H1 (cell line): ENCODE data around the gene IFNGR1. TPM values are rescaled to one million over a fixed set of nuclear protein-coding genes. Genes with fewer than 3 reads are reported as not detected.

Source experiments
- CTCF ChIA-PET: fragments of 300-600 bp; sonication (Branson Sonifier 250); formaldehyde crosslinking; loops from one replicate; lab custom pipeline; 2021; ENCODE audit not compliant: partially characterized antibody; lab: Charles Lee
- POLR2A ChIA-PET: fragments of 300-600 bp; sonication (Branson Sonifier 250); formaldehyde crosslinking; loops from one replicate; lab custom pipeline; 2021; ENCODE audit warnings: inconsistent platforms; ENCODE audit not compliant: partially characterized antibody; lab: Charles Lee
- DNase-seq, 2 experiments: peaks; one replicate each; pipeline versions ENCODE4 v3.0.0 to v3.0.0-alpha.2; 2010 to 2022; ENCODE audit warnings: low spot score in 2 of 2, low read depth in 1 of 2, mixed read lengths in 1 of 2
- FAIRE-seq: peaks from 2 replicates; lab custom pipeline; 2011; peaks lifted over from hg19 to GRCh38; lab: Jason Lieb, UNC
- H2AFZ ChIP-seq: 2 replicates; pipeline ENCODE4 v1.8.1; 2012; ENCODE audit warnings: low read length, inconsistent platforms
- H2AK5ac ChIP-seq: 2 replicates; pipeline ENCODE4 v1.6.1; 2013; ENCODE audit warnings: low read depth, low read length
- H2BK120ac ChIP-seq: replicated peaks from 2 replicates; pipeline ENCODE3; 2013; ENCODE audit warnings: low read depth, low read length, inconsistent platforms
- H2BK12ac ChIP-seq: 2 replicates; pipeline ENCODE4 v1.6.1; 2013; ENCODE audit warnings: low read depth, low read length
- H2BK15ac ChIP-seq: 2 replicates; pipeline ENCODE4 v1.6.1; 2013; ENCODE audit warnings: low read length
- H2BK20ac ChIP-seq: 2 replicates; pipeline ENCODE4 v1.6.1; 2013; ENCODE audit warnings: low read length
- H2BK5ac ChIP-seq: 2 replicates; pipeline ENCODE4 v1.6.1; 2013; ENCODE audit warnings: low read depth, low read length
- H3K14ac ChIP-seq: 2 replicates; pipeline ENCODE4 v1.6.1; 2013; ENCODE audit warnings: inconsistent platforms; ENCODE audit not compliant: insufficient read length
- H3K18ac ChIP-seq: 2 replicates; pipeline ENCODE4 v1.6.1; 2013; ENCODE audit warnings: low read length; ENCODE audit errors: extremely low read depth
- H3K23ac ChIP-seq: 2 replicates; pipeline ENCODE4 v1.6.1; 2013; ENCODE audit warnings: inconsistent platforms; ENCODE audit not compliant: insufficient read length
- H3K23me2 ChIP-seq: 2 replicates; pipeline ENCODE4 v1.6.1; 2013; ENCODE audit warnings: low read depth, low read length
- H3K27ac ChIP-seq: 2 replicates; pipeline ENCODE4 v1.6.1; 2011; ENCODE audit warnings: low read depth, low read length, inconsistent platforms
- H3K27me3 ChIP-seq, 4 experiments: replicated peaks in 1 of 4; 1 replicate in 1 of 4; 2 replicates in 3 of 4; pipeline versions ENCODE4 v1.6.1 to v1.8.1; 2011 to 2013; ENCODE audit warnings: low read length in 3 of 4, mild to moderate bottlenecking in 3 of 4, inconsistent platforms in 2 of 4, mixed read lengths in 2 of 4, moderate library complexity in 1 of 4; ENCODE audit not compliant: control insufficient read depth in 3 of 4, insufficient read depth in 3 of 4; ENCODE audit errors: extremely low read depth in 1 of 4
- H3K36me3 ChIP-seq, 4 experiments: 2 replicates each; pipeline versions ENCODE4 v1.6.1 to v1.8.1; 2011 to 2013; ENCODE audit warnings: mild to moderate bottlenecking in 4 of 4, low read length in 3 of 4, moderate library complexity in 2 of 4, control low read depth in 1 of 4, inconsistent platforms in 1 of 4; ENCODE audit not compliant: insufficient read depth in 4 of 4, control insufficient read depth in 2 of 4
- H3K4ac ChIP-seq: replicated peaks from 2 replicates; pipeline ENCODE3; 2013; ENCODE audit warnings: low read length, low read depth, mixed read lengths, inconsistent platforms; ENCODE audit not compliant: insufficient read length
- H3K4me1 ChIP-seq, 4 experiments: replicated peaks in 1 of 4; 1 replicate in 1 of 4; 2 replicates in 3 of 4; pipeline versions ENCODE4 v1.6.1 to v1.8.1; 2011 to 2013; ENCODE audit warnings: low read length in 3 of 4, inconsistent platforms in 2 of 4, mixed read lengths in 1 of 4; ENCODE audit not compliant: insufficient read depth in 4 of 4, control insufficient read depth in 3 of 4
- H3K4me2 ChIP-seq, 2 experiments: 2 replicates each; pipeline versions ENCODE4 v1.6.1 to v1.8.1; 2011 to 2013; ENCODE audit warnings: low read depth in 2 of 2, low read length in 2 of 2, control low read depth in 1 of 2, inconsistent platforms in 1 of 2, mild to moderate bottlenecking in 1 of 2; ENCODE audit not compliant: insufficient read depth in 1 of 2
- H3K4me3 ChIP-seq, 4 experiments: fragments of 200-600, 300-600 bp in 1 of 4; sonication (generic), shearing (Covaris generic), sonication (Bioruptor Twin) in 1 of 4; 2 replicates each; pipeline versions ENCODE4 v1.5.1 to v1.8.1; 2011 to 2016; ENCODE audit warnings: low read length in 4 of 4, low read depth in 3 of 4, control low read depth in 2 of 4, inconsistent platforms in 2 of 4, mild to moderate bottlenecking in 2 of 4, mixed read lengths in 1 of 4, moderate library complexity in 1 of 4; ENCODE audit not compliant: insufficient read depth in 2 of 4; ENCODE audit errors: extremely low read depth in 1 of 4
- H3K56ac ChIP-seq: replicated peaks from 2 replicates; pipeline ENCODE3; 2013; ENCODE audit warnings: low read depth, mild to moderate bottlenecking, mixed read lengths, low read length, inconsistent platforms; ENCODE audit not compliant: insufficient read length
- H3K79me1 ChIP-seq: 2 replicates; pipeline ENCODE4 v1.6.1; 2013; ENCODE audit warnings: low read depth, low read length, control low read depth
- H3K79me2 ChIP-seq, 2 experiments: 2 replicates each; pipeline versions ENCODE4 v1.6.1 to v1.8.1; 2012 to 2013; ENCODE audit warnings: low read length in 2 of 2, mild to moderate bottlenecking in 2 of 2, inconsistent platforms in 1 of 2; ENCODE audit not compliant: insufficient read depth in 2 of 2, control insufficient read depth in 1 of 2
- H3K9ac ChIP-seq, 4 experiments: replicated peaks in 1 of 4; 1 replicate in 1 of 4; 2 replicates in 3 of 4; pipeline versions ENCODE4 v1.6.1 to v1.8.1; 2011 to 2013; ENCODE audit warnings: low read depth in 3 of 4, low read length in 3 of 4, control low read depth in 2 of 4, mild to moderate bottlenecking in 2 of 4, moderate library complexity in 2 of 4, inconsistent platforms in 1 of 4; ENCODE audit errors: extremely low read depth in 1 of 4
- H3K9me3 ChIP-seq, 2 experiments: 2 replicates each; pipeline versions ENCODE4 v1.6.1 to v1.8.1; 2012 to 2013; ENCODE audit warnings: mild to moderate bottlenecking in 2 of 2, moderate library complexity in 2 of 2, control low read depth in 1 of 2, inconsistent platforms in 1 of 2, low read depth in 1 of 2, low read length in 1 of 2, mixed read lengths in 1 of 2; ENCODE audit not compliant: insufficient read depth in 2 of 2
- H4K20me1 ChIP-seq, 2 experiments: replicated peaks in 1 of 2; 2 replicates each; pipeline versions ENCODE3 to v1.8.1; 2011 to 2013; ENCODE audit warnings: inconsistent platforms in 2 of 2, low read length in 2 of 2, mild to moderate bottlenecking in 1 of 2; ENCODE audit not compliant: insufficient read depth in 2 of 2, control insufficient read depth in 1 of 2
- H4K5ac ChIP-seq: 2 replicates; pipeline ENCODE4 v1.6.1; 2013; ENCODE audit warnings: low read length, low read depth, mixed read lengths, inconsistent platforms; ENCODE audit not compliant: insufficient read length
- H4K8ac ChIP-seq: 2 replicates; pipeline ENCODE4 v1.8.0; 2013; ENCODE audit warnings: mild to moderate bottlenecking, moderate library complexity, low read length, inconsistent platforms; ENCODE audit not compliant: insufficient read depth; ENCODE audit errors: extremely low read depth
- H4K91ac ChIP-seq: replicated peaks from 2 replicates; pipeline ENCODE3; 2013; ENCODE audit warnings: low read length, mixed read lengths, inconsistent platforms; ENCODE audit not compliant: insufficient read length
- BRCA1 ChIP-seq: IDR thresholded peaks from 2 replicates; pipeline ENCODE4 v1.6.1; 2012; ENCODE audit warnings: low read depth, low read length, improper control_type of control experiment
- WGBS, 2 experiments: shearing (Covaris generic) in 1 of 2; methylation state at CpG; one replicate each; pipeline versions ENCODE4 v1.1.6 to v1.1.7; 2013 to 2015; ENCODE audit warnings: low lambda C conversion rate in 2 of 2, mixed read lengths in 2 of 2, inconsistent platforms in 1 of 2, low coverage in 1 of 2, missing lambda C conversion rate in 1 of 2; ENCODE audit not compliant: insufficient replicate concordance in 2 of 2, insufficient coverage in 1 of 2, insufficient read length in 1 of 2; ENCODE audit errors: extremely low coverage in 1 of 2, missing lambda C conversion rate in 1 of 2; 5-methylcytosine and 5-hydroxymethylcytosine counted together
- polyA plus RNA-seq, 7 experiments: library from polyadenylated mRNA; depleted of rRNA in 3 of 7; stranded (reverse) in 5 of 7; unstranded in 2 of 7; fragments of >200 nt in 5 of 7; fragments of 200-250 nt in 2 of 7; gene quantifications; 1 replicate in 5 of 7; 2 replicates in 1 of 7; 4 replicates in 1 of 7; pipeline versions ENCODE4 v1.2.1 to v1.2.3, GENCODE V29; 2011 to 2013; ENCODE audit warnings: missing spikeins in 2 of 7, mixed read lengths in 2 of 7
- total RNA-seq: library from RNA; stranded (reverse); fragmentation: NEBNext Ultra II Directional; extraction: Animal tissue kit (Norgen Biotek cat#: 25700); gene quantifications from 2 replicates; pipeline ENCODE4 v1.2.1, GENCODE V29; 2021

IFNGR1 gene
- total and polyA plus RNA-seq, 2 of the 8 experiments (the other 6 are each of a cell fraction or from before 2014, with no cell fraction given) = 9.7 to 20.9 TPM

- H4K8ac ChIP-seq = no peak overlapping the region
- no peak overlapping the region for H4K91ac ChIP-seq
- H3K9me3 ChIP-seq = peaks cover 33 to 54% of the 10 kb centered on the region in 2 experiments
- H3K23me2 ChIP-seq = no peaks in the 10 kb centered on the region
- H2AFZ ChIP-seq = no peak overlapping the region
- no peak overlapping the region for H3K56ac ChIP-seq
- H3K4ac ChIP-seq = no peak overlapping the region
- H4K5ac ChIP-seq = no peak overlapping the region
- DNase-seq (no peak), FAIRE-seq (no peak)
- no peak overlapping the region for H3K4me3 ChIP-seq
- no peak overlapping the region for H3K4me2 ChIP-seq
- H3K79me1 ChIP-seq = no peaks in the 10 kb centered on the region
- H2BK20ac ChIP-seq = no peak overlapping the region
- no peaks in the 10 kb centered on the region for H3K27me3 ChIP-seq
- POLR2A ChIA-PET = no interaction called here
- H3K79me2 ChIP-seq = no peaks in the 10 kb centered on the region
- no peak overlapping the region for H3K23ac ChIP-seq
- no peak overlapping the region for H2BK120ac ChIP-seq
- TF ChIP-seq BRCA1 = no peak
- no peaks in the 10 kb centered on the region for H3K4me1 ChIP-seq
- H2BK12ac ChIP-seq = no peak overlapping the region
- no peak overlapping the region for H3K18ac ChIP-seq
- H3K36me3 ChIP-seq = no peaks in the 10 kb centered on the region; a peak in 1 of 8 replicates
- no peak overlapping the region for H2BK5ac ChIP-seq
- H2AK5ac ChIP-seq = no peak overlapping the region
- no peaks in the 10 kb centered on the region for H4K20me1 ChIP-seq
- no peak overlapping the region for H3K14ac ChIP-seq
- no peak overlapping the region for H3K9ac ChIP-seq
- H3K27ac ChIP-seq = no peak overlapping the region
- WGBS, 2 experiments = 88% methylated on average over 5 of the region's 5 CpGs; no CpG with 5 or more reads in 1 of the 2 experiments
- no peak overlapping the region for H2BK15ac ChIP-seq
- CTCF ChIA-PET = interaction anchor here (0.9 kb wide), 1 partner anchor 11 kb away, joined by 3 read pairs; no protein-coding TSS in a partner anchor
Measured at GRCh38 chr6:137161949-137162348, 57.2 kb downstream of the IFNGR1 start.
